Loucy (cell line): ENCODE data around the gene CCDC93.
A peak's percentile ranks its signal among the peaks of the same experiment; 100 is the strongest.

Experiments used
- H2AFZ ChIP-seq: fragments of 200-600 bp; sonication (generic); 2 replicates; pipeline ENCODE4 v1.6.0; 2016; ENCODE audit warnings: antibody characterized with exemption, mild to moderate bottlenecking, low read length, moderate library complexity
- H3F3A ChIP-seq: fragments of 200-600 bp; 2 replicates; pipeline ENCODE4 v1.6.0; 2016; ENCODE audit warnings: antibody characterized with exemption, low read depth, mild to moderate bottlenecking
- H3K27me3 ChIP-seq: fragments of 200-600 bp; sonication (generic); 2 replicates; pipeline ENCODE4 v1.6.1; 2014; ENCODE audit warnings: low read length, mild to moderate bottlenecking; ENCODE audit not compliant: insufficient read depth, poor library complexity, severe bottlenecking
- H3K36me3 ChIP-seq: fragments of 200-600 bp; sonication (generic); 2 replicates; pipeline ENCODE4 v1.6.1; 2016; ENCODE audit warnings: low read length; ENCODE audit not compliant: insufficient read depth
- H3K4me1 ChIP-seq: fragments of 200-600 bp; sonication (generic); 2 replicates; pipeline ENCODE4 v1.5.1; 2014; ENCODE audit warnings: low read length, mild to moderate bottlenecking; ENCODE audit not compliant: insufficient read depth, poor library complexity, severe bottlenecking
- H3K4me2 ChIP-seq: fragments of 200-600 bp; sonication (generic); 2 replicates; pipeline ENCODE4 v1.6.0; 2014; ENCODE audit warnings: antibody characterized with exemption, low read length, low read depth, mild to moderate bottlenecking; ENCODE audit not compliant: poor library complexity, severe bottlenecking
- H3K4me3 ChIP-seq: fragments of 200-600 bp; sonication (generic); 2 replicates; pipeline ENCODE4 v1.5.1; 2014; ENCODE audit warnings: low read length, mild to moderate bottlenecking, mixed read lengths; ENCODE audit not compliant: poor library complexity, severe bottlenecking
- H3K79me2 ChIP-seq: fragments of 200-600 bp; sonication (generic); 2 replicates; pipeline ENCODE4 v1.6.1; 2014; ENCODE audit warnings: low read length; ENCODE audit not compliant: insufficient read depth
- H3K9ac ChIP-seq: fragments of 200-600 bp; sonication (generic); 2 replicates; pipeline ENCODE4 v1.6.0; 2014; ENCODE audit warnings: mild to moderate bottlenecking, low read depth, low read length, moderate library complexity; ENCODE audit not compliant: poor library complexity, severe bottlenecking
- H3K9me2 ChIP-seq: fragments of 200-600 bp; sonication (generic); replicated peaks from 2 replicates; pipeline ENCODE4 v1.6.1; 2016; ENCODE audit warnings: low read depth, low read length, mixed read lengths
- H3K9me3 ChIP-seq: fragments of 200-600 bp; sonication (generic); 2 replicates; pipeline ENCODE4 v1.6.1; 2014; ENCODE audit warnings: mild to moderate bottlenecking, antibody characterized with exemption, low read length, low read depth; ENCODE audit not compliant: insufficient read depth
- H4K20me1 ChIP-seq: fragments of 200-600 bp; sonication (generic); 2 replicates; pipeline ENCODE4 v1.6.0; 2014; ENCODE audit warnings: antibody characterized with exemption, low read length, mild to moderate bottlenecking; ENCODE audit not compliant: insufficient read depth, poor library complexity, severe bottlenecking
- CTCF ChIP-seq: fragments of 200-600 bp; sonication (generic); conservative IDR thresholded peaks from 2 replicates; pipeline ENCODE4 v1.5.1; 2014; ENCODE audit warnings: mild to moderate bottlenecking, antibody characterized with exemption, low read length
- EZH2phosphoT487 ChIP-seq: fragments of 200-600 bp; IDR thresholded peaks from 2 replicates; pipeline ENCODE4 v1.6.1; 2018; ENCODE audit warnings: antibody characterized with exemption, mild to moderate bottlenecking, moderate library complexity, borderline replicate concordance

The CCDC93 gene

GRCh38 chr2:118049816-118050140, 35.9 kb upstream of the CCDC93 start:
- Histone ChIP-seq H3K4me2 (peak overlapping the region; percentile 71), H3K9me2 (no peaks in the 10 kb centered on the region), H3K9me3 (no peaks in the 10 kb centered on the region), H3K4me1 (peaks cover 52% of the 10 kb centered on the region), H3K4me3 (peak overlapping the region; percentile 54), H3K9ac (no peak overlapping the region), H3K27me3 (no peaks in the 10 kb centered on the region), H3K79me2 (no peaks in the 10 kb centered on the region), H4K20me1 (no peaks in the 10 kb centered on the region), H3F3A (peaks cover 3% of the 10 kb centered on the region; the same call in 1 of the 2 replicates), H3K36me3 (no peaks in the 10 kb centered on the region), H2AFZ (no peak overlapping the region)
- TF ChIP-seq CTCF (no peak), EZH2phosphoT487 (no peak)

- H3K9ac ChIP-seq = no peak overlapping the region
- H2AFZ ChIP-seq = no peak overlapping the region
- peaks cover 4% of the 10 kb centered on the region for H3K27me3 ChIP-seq
- no peaks in the 10 kb centered on the region for H3K36me3 ChIP-seq
- no peaks in the 10 kb centered on the region for H3K9me2 ChIP-seq
- TF ChIP-seq EZH2phosphoT487 = no peak
- no peaks in the 10 kb centered on the region for H3K79me2 ChIP-seq
- H3K4me3 ChIP-seq = peak overlapping the region; percentile 54
- peak overlapping the region; percentile 71 for H3K4me2 ChIP-seq
- peaks cover 3% of the 10 kb centered on the region; the same call in 1 of the 2 replicates for H3F3A ChIP-seq
- H3K4me1 ChIP-seq = peaks cover 52% of the 10 kb centered on the region
- no peaks in the 10 kb centered on the region for H4K20me1 ChIP-seq
- no peaks in the 10 kb centered on the region for H3K9me3 ChIP-seq
Observed at GRCh38 chr2:118049140-118049815, 35.4 kb upstream of the CCDC93 start.

- peaks cover 52% of the 10 kb centered on the region for H3K4me1 ChIP-seq
- peaks cover 4% of the 10 kb centered on the region for H3K27me3 ChIP-seq
- peak overlapping the region; percentile 3 for H3K4me2 ChIP-seq
Observed at GRCh38 chr2:118048401-118048800, 34.5 kb upstream of the CCDC93 start.

More at GRCh38 chr2:118048401-118048800, 34.5 kb upstream of the CCDC93 start:
- no peak overlapping the region for H2AFZ ChIP-seq
- H4K20me1 ChIP-seq = no peaks in the 10 kb centered on the region
- no peaks in the 10 kb centered on the region for H3K9me3 ChIP-seq
- TF ChIP-seq CTCF = no peak
- no peak for TF ChIP-seq EZH2phosphoT487
- no peaks in the 10 kb centered on the region for H3K79me2 ChIP-seq
- H3K4me3 ChIP-seq = no peak overlapping the region
- H3F3A ChIP-seq = peaks cover 3% of the 10 kb centered on the region; the same call in 1 of the 2 replicates
- H3K36me3 ChIP-seq = no peaks in the 10 kb centered on the region
- no peak overlapping the region for H3K9ac ChIP-seq
- no peaks in the 10 kb centered on the region for H3K9me2 ChIP-seq
